HG03439 (cell line): ENCODE measurements around the gene NKX3-2.

Experiments
- ATAC-seq: cut with Tn5 transposase; IDR thresholded peaks from one replicate; pipeline ENCODE4 v1.9.1; 2021; ENCODE audit warnings: mild to moderate bottlenecking, moderate library complexity; ENCODE audit not compliant: unreplicated experiment

Gene NKX3-2

GRCh38 chr4:13515268-13515667, 29.0 kb downstream of the NKX3-2 start:
- ATAC-seq = no peak

GRCh38 chr4:13514722-13515121, 29.6 kb downstream of the NKX3-2 start:
- ATAC-seq = no peak

- ATAC-seq = no peak
These were observed 33.2 kb downstream of the NKX3-2 start for GRCh38 chr4:13511101-13511500.

- ATAC-seq = no peak
These were observed 34.9 kb downstream of the NKX3-2 start for GRCh38 chr4:13509442-13509841.

DNA sequence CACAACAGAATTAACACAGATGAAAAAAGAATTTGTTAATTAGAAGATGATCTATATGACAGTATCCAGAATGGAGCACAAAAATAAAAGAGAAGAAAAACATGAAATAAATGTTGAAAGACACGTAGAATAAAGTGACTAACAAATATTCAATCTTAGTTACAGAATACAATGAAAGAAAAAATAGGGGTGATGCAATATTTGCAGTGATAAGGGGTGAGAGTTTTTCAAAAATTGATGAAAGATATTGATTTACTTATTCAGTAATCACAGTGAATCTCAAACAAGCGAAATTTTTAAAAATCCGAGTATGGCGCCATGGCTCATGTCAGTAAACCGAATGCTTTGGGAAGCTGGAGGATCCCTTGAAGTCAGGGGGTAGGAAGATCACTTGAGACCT, 39.9 kb downstream of the NKX3-2 start:
- no peak for ATAC-seq

DNA sequence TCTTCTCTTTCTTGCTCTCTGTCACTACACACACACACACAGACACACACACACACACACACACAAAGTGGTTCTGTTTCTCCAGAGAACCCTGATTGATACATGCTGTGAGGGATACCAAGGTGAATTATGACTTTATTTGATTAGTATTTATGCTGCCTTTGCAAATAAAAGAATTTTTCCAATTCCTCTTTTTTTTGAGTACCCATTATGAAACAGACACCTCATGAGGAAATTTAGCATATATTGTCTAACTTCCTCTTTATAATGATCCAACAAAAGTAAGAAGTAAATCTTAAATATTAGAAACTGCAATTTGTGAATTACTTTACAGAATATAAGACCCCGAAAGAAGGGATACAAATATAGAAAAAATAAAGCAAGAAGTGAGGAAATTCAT, 45.8 kb downstream of the NKX3-2 start:
- no peak for ATAC-seq

- no peak for ATAC-seq
These were observed 47.7 kb downstream of the NKX3-2 start for GRCh38 chr4:13496605-13497004.

- ATAC-seq = no peak
These were observed 48.6 kb downstream of the NKX3-2 start for GRCh38 chr4:13495753-13496152.

GRCh38 chr4:13493793-13494192, 50.5 kb downstream of the NKX3-2 start:
- no peak for ATAC-seq

DNA sequence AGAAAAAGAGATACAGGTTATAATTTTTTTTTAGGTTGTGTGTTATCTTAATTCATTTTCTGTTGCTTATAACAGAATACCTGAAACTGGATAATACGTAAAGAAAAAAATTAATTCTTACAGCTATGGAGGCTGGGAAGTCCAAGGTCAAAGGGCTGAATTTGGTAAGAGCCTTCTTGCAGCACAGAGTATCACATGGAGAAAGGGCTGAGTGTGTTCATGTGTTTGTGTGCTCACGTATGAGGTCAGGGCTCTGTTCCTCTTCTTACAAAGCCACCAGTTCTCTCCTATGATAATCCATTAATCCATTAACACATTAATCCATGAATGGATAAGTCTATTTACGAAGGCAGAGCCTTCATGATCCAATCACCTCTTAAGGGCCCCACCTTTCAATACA, 51.6 kb downstream of the NKX3-2 start:
- ATAC-seq = no peak
